H1 (cell line): ENCODE results near the gene SLC13A5. TPM values are rescaled to one million over a fixed set of nuclear protein-coding genes. Genes with fewer than 3 reads are reported as not detected.

Experiments
- CTCF ChIA-PET: fragments of 300-600 bp; sonication (Branson Sonifier 250); formaldehyde crosslinking; loops from one replicate; lab custom pipeline; 2021; ENCODE audit not compliant: partially characterized antibody; lab: Charles Lee
- POLR2A ChIA-PET: fragments of 300-600 bp; sonication (Branson Sonifier 250); formaldehyde crosslinking; loops from one replicate; lab custom pipeline; 2021; ENCODE audit warnings: inconsistent platforms; ENCODE audit not compliant: partially characterized antibody; lab: Charles Lee
- DNase-seq, 2 experiments: peaks; one replicate each; pipeline versions ENCODE4 v3.0.0 to v3.0.0-alpha.2; 2010 to 2022; ENCODE audit warnings: low spot score in 2 of 2, low read depth in 1 of 2, mixed read lengths in 1 of 2
- FAIRE-seq: peaks from 2 replicates; lab custom pipeline; 2011; peaks lifted over from hg19 to GRCh38; lab: Jason Lieb, UNC
- H2AFZ ChIP-seq: 2 replicates; pipeline ENCODE4 v1.8.1; 2012; ENCODE audit warnings: low read length, inconsistent platforms
- H2AK5ac ChIP-seq: 2 replicates; pipeline ENCODE4 v1.6.1; 2013; ENCODE audit warnings: low read depth, low read length
- H2BK120ac ChIP-seq: replicated peaks from 2 replicates; pipeline ENCODE3; 2013; ENCODE audit warnings: low read depth, low read length, inconsistent platforms
- H2BK12ac ChIP-seq: 2 replicates; pipeline ENCODE4 v1.6.1; 2013; ENCODE audit warnings: low read depth, low read length
- H2BK15ac ChIP-seq: 2 replicates; pipeline ENCODE4 v1.6.1; 2013; ENCODE audit warnings: low read length
- H2BK20ac ChIP-seq: 2 replicates; pipeline ENCODE4 v1.6.1; 2013; ENCODE audit warnings: low read length
- H2BK5ac ChIP-seq: 2 replicates; pipeline ENCODE4 v1.6.1; 2013; ENCODE audit warnings: low read depth, low read length
- H3K14ac ChIP-seq: 2 replicates; pipeline ENCODE4 v1.6.1; 2013; ENCODE audit warnings: inconsistent platforms; ENCODE audit not compliant: insufficient read length
- H3K18ac ChIP-seq: 2 replicates; pipeline ENCODE4 v1.6.1; 2013; ENCODE audit warnings: low read length; ENCODE audit errors: extremely low read depth
- H3K23ac ChIP-seq: 2 replicates; pipeline ENCODE4 v1.6.1; 2013; ENCODE audit warnings: inconsistent platforms; ENCODE audit not compliant: insufficient read length
- H3K23me2 ChIP-seq: 2 replicates; pipeline ENCODE4 v1.6.1; 2013; ENCODE audit warnings: low read depth, low read length
- H3K27ac ChIP-seq: 2 replicates; pipeline ENCODE4 v1.6.1; 2011; ENCODE audit warnings: low read depth, low read length, inconsistent platforms
- H3K27me3 ChIP-seq, 4 experiments: replicated peaks in 1 of 4; 1 replicate in 1 of 4; 2 replicates in 3 of 4; pipeline versions ENCODE4 v1.6.1 to v1.8.1; 2011 to 2013; ENCODE audit warnings: low read length in 3 of 4, mild to moderate bottlenecking in 3 of 4, inconsistent platforms in 2 of 4, mixed read lengths in 2 of 4, moderate library complexity in 1 of 4; ENCODE audit not compliant: control insufficient read depth in 3 of 4, insufficient read depth in 3 of 4; ENCODE audit errors: extremely low read depth in 1 of 4
- H3K36me3 ChIP-seq, 4 experiments: 2 replicates each; pipeline versions ENCODE4 v1.6.1 to v1.8.1; 2011 to 2013; ENCODE audit warnings: mild to moderate bottlenecking in 4 of 4, low read length in 3 of 4, moderate library complexity in 2 of 4, control low read depth in 1 of 4, inconsistent platforms in 1 of 4; ENCODE audit not compliant: insufficient read depth in 4 of 4, control insufficient read depth in 2 of 4
- H3K4ac ChIP-seq: replicated peaks from 2 replicates; pipeline ENCODE3; 2013; ENCODE audit warnings: low read length, low read depth, mixed read lengths, inconsistent platforms; ENCODE audit not compliant: insufficient read length
- H3K4me1 ChIP-seq, 4 experiments: replicated peaks in 1 of 4; 1 replicate in 1 of 4; 2 replicates in 3 of 4; pipeline versions ENCODE4 v1.6.1 to v1.8.1; 2011 to 2013; ENCODE audit warnings: low read length in 3 of 4, inconsistent platforms in 2 of 4, mixed read lengths in 1 of 4; ENCODE audit not compliant: insufficient read depth in 4 of 4, control insufficient read depth in 3 of 4
- H3K4me2 ChIP-seq, 2 experiments: 2 replicates each; pipeline versions ENCODE4 v1.6.1 to v1.8.1; 2011 to 2013; ENCODE audit warnings: low read depth in 2 of 2, low read length in 2 of 2, control low read depth in 1 of 2, inconsistent platforms in 1 of 2, mild to moderate bottlenecking in 1 of 2; ENCODE audit not compliant: insufficient read depth in 1 of 2
- H3K4me3 ChIP-seq, 4 experiments: fragments of 200-600, 300-600 bp in 1 of 4; sonication (generic), shearing (Covaris generic), sonication (Bioruptor Twin) in 1 of 4; 2 replicates each; pipeline versions ENCODE4 v1.5.1 to v1.8.1; 2011 to 2016; ENCODE audit warnings: low read length in 4 of 4, low read depth in 3 of 4, control low read depth in 2 of 4, inconsistent platforms in 2 of 4, mild to moderate bottlenecking in 2 of 4, mixed read lengths in 1 of 4, moderate library complexity in 1 of 4; ENCODE audit not compliant: insufficient read depth in 2 of 4; ENCODE audit errors: extremely low read depth in 1 of 4
- H3K56ac ChIP-seq: replicated peaks from 2 replicates; pipeline ENCODE3; 2013; ENCODE audit warnings: low read depth, mild to moderate bottlenecking, mixed read lengths, low read length, inconsistent platforms; ENCODE audit not compliant: insufficient read length
- H3K79me1 ChIP-seq: 2 replicates; pipeline ENCODE4 v1.6.1; 2013; ENCODE audit warnings: low read depth, low read length, control low read depth
- H3K79me2 ChIP-seq, 2 experiments: 2 replicates each; pipeline versions ENCODE4 v1.6.1 to v1.8.1; 2012 to 2013; ENCODE audit warnings: low read length in 2 of 2, mild to moderate bottlenecking in 2 of 2, inconsistent platforms in 1 of 2; ENCODE audit not compliant: insufficient read depth in 2 of 2, control insufficient read depth in 1 of 2
- H3K9ac ChIP-seq, 4 experiments: replicated peaks in 1 of 4; 1 replicate in 1 of 4; 2 replicates in 3 of 4; pipeline versions ENCODE4 v1.6.1 to v1.8.1; 2011 to 2013; ENCODE audit warnings: low read depth in 3 of 4, low read length in 3 of 4, control low read depth in 2 of 4, mild to moderate bottlenecking in 2 of 4, moderate library complexity in 2 of 4, inconsistent platforms in 1 of 4; ENCODE audit errors: extremely low read depth in 1 of 4
- H3K9me3 ChIP-seq, 2 experiments: 2 replicates each; pipeline versions ENCODE4 v1.6.1 to v1.8.1; 2012 to 2013; ENCODE audit warnings: mild to moderate bottlenecking in 2 of 2, moderate library complexity in 2 of 2, control low read depth in 1 of 2, inconsistent platforms in 1 of 2, low read depth in 1 of 2, low read length in 1 of 2, mixed read lengths in 1 of 2; ENCODE audit not compliant: insufficient read depth in 2 of 2
- H4K20me1 ChIP-seq, 2 experiments: replicated peaks in 1 of 2; 2 replicates each; pipeline versions ENCODE3 to v1.8.1; 2011 to 2013; ENCODE audit warnings: inconsistent platforms in 2 of 2, low read length in 2 of 2, mild to moderate bottlenecking in 1 of 2; ENCODE audit not compliant: insufficient read depth in 2 of 2, control insufficient read depth in 1 of 2
- H4K5ac ChIP-seq: 2 replicates; pipeline ENCODE4 v1.6.1; 2013; ENCODE audit warnings: low read length, low read depth, mixed read lengths, inconsistent platforms; ENCODE audit not compliant: insufficient read length
- H4K8ac ChIP-seq: 2 replicates; pipeline ENCODE4 v1.8.0; 2013; ENCODE audit warnings: mild to moderate bottlenecking, moderate library complexity, low read length, inconsistent platforms; ENCODE audit not compliant: insufficient read depth; ENCODE audit errors: extremely low read depth
- H4K91ac ChIP-seq: replicated peaks from 2 replicates; pipeline ENCODE3; 2013; ENCODE audit warnings: low read length, mixed read lengths, inconsistent platforms; ENCODE audit not compliant: insufficient read length
- BACH1 ChIP-seq: IDR thresholded peaks from 2 replicates; pipeline ENCODE4 v1.6.1; 2012; ENCODE audit warnings: low read length, improper control_type of control experiment
- BRCA1 ChIP-seq: IDR thresholded peaks from 2 replicates; pipeline ENCODE4 v1.6.1; 2012; ENCODE audit warnings: low read depth, low read length, improper control_type of control experiment
- CTCF ChIP-seq, 3 experiments: IDR thresholded peaks; 1 replicate in 2 of 3; 2 replicates in 1 of 3; pipeline versions ENCODE4 v1.5.1 to v1.6.1; 2011; ENCODE audit warnings: low read length in 3 of 3, mild to moderate bottlenecking in 3 of 3, inconsistent platforms in 2 of 3, low read depth in 1 of 3, moderate library complexity in 1 of 3; ENCODE audit not compliant: insufficient read depth in 1 of 3; ENCODE audit errors: control extremely low read depth in 1 of 3
- HDAC2 ChIP-seq, 2 experiments: fragments of 300-600 bp in 1 of 2; sonication (generic) in 1 of 2; IDR thresholded peaks; 2 replicates each; pipeline ENCODE4 v1.6.1; 2011 to 2012; ENCODE audit warnings: low read depth in 2 of 2, low read length in 2 of 2, mild to moderate bottlenecking in 2 of 2, moderate library complexity in 2 of 2, borderline replicate concordance in 1 of 2, inconsistent platforms in 1 of 2
- KDM4A ChIP-seq: IDR thresholded peaks from one replicate; pipeline ENCODE4 v1.7.1; 2012; ENCODE audit warnings: low read depth, mild to moderate bottlenecking, moderate library complexity, low read length, inconsistent platforms; ENCODE audit not compliant: severe bottlenecking
- MAFK ChIP-seq: IDR thresholded peaks from 2 replicates; pipeline ENCODE4 v1.6.1; 2012; ENCODE audit warnings: low read depth, mild to moderate bottlenecking, improper control_type of control experiment, low read length
- RAD21 ChIP-seq, 2 experiments: IDR thresholded peaks in 1 of 2; conservative IDR thresholded peaks in 1 of 2; 2 replicates each; pipeline ENCODE4 v1.6.1; 2011; ENCODE audit warnings: low read depth in 2 of 2, low read length in 2 of 2, improper control_type of control experiment in 1 of 2, inconsistent platforms in 1 of 2, mild to moderate bottlenecking in 1 of 2, moderate library complexity in 1 of 2
- SP4 ChIP-seq: IDR thresholded peaks from 2 replicates; pipeline ENCODE4 v1.6.1; 2012; ENCODE audit warnings: low read length, inconsistent platforms
- SRF ChIP-seq: IDR thresholded peaks from 2 replicates; pipeline ENCODE4 v1.6.1; 2011; ENCODE audit warnings: mild to moderate bottlenecking, low read depth, low read length, moderate library complexity
- TEAD4 ChIP-seq: IDR thresholded peaks from 2 replicates; pipeline ENCODE4 v1.6.1; 2012; ENCODE audit warnings: low read depth, low read length, inconsistent platforms, mixed read lengths
- YY1 ChIP-seq: IDR thresholded peaks from 2 replicates; pipeline ENCODE4 v1.6.1; 2011; ENCODE audit warnings: low read depth, mild to moderate bottlenecking, low read length
- polyA plus RNA-seq, 7 experiments: library from polyadenylated mRNA; depleted of rRNA in 3 of 7; stranded (reverse) in 5 of 7; unstranded in 2 of 7; fragments of >200 nt in 5 of 7; fragments of 200-250 nt in 2 of 7; gene quantifications; 1 replicate in 5 of 7; 2 replicates in 1 of 7; 4 replicates in 1 of 7; pipeline versions ENCODE4 v1.2.1 to v1.2.3, GENCODE V29; 2011 to 2013; ENCODE audit warnings: missing spikeins in 2 of 7, mixed read lengths in 2 of 7
- total RNA-seq: library from RNA; stranded (reverse); fragmentation: NEBNext Ultra II Directional; extraction: Animal tissue kit (Norgen Biotek cat#: 25700); gene quantifications from 2 replicates; pipeline ENCODE4 v1.2.1, GENCODE V29; 2021

Gene SLC13A5
- total and polyA plus RNA-seq, 2 of the 8 experiments (the other 6 are each of a cell fraction or from before 2014, with no cell fraction given) = 2.1 to 2.6 TPM

- CTCF ChIA-PET = interaction anchor here (0.7 to 1.1 kb wide), 5 partner anchors 8 to 185 kb away, joined by 3 to 4 read pairs (median 3); partner anchors contain the start of genes KIAA0753 and SLC13A5
- H3K56ac ChIP-seq = no peak overlapping the region
Measured at GRCh38 chr17:6648181-6648580, 65.0 kb downstream of the SLC13A5 start.

More at GRCh38 chr17:6648181-6648580, 65.0 kb downstream of the SLC13A5 start:
- Histone ChIP-seq H3K4me3 (no peak overlapping the region), H3K9me3 (no peaks in the 10 kb centered on the region; a peak in 1 of 4 replicates), H2BK12ac (no peak overlapping the region), H4K5ac (no peak overlapping the region), H4K8ac (no peak overlapping the region), H2BK15ac (no peak overlapping the region), H3K9ac (no peak overlapping the region), H3K79me2 (peaks cover 0 to 30% of the 10 kb centered on the region in 2 experiments; a peak in 2 of 4 replicates), H2BK20ac (no peak overlapping the region), H3K4me2 (no peak overlapping the region), H3K23me2 (peaks cover 7% of the 10 kb centered on the region), H3K4me1 (peaks cover 0 to 10% (median 3%) of the 10 kb centered on the region in 4 experiments; a peak in 5 of 7 replicates), H3K79me1 (no peaks in the 10 kb centered on the region; the same call in 1 of the 2 replicates), H3K27ac (no peak overlapping the region), H3K27me3 (peaks cover 0 to 5% (median 0%) of the 10 kb centered on the region in 4 experiments; a peak in 2 of 7 replicates), H3K36me3 (peaks cover 0 to 30% (median 10%) of the 10 kb centered on the region in 4 experiments; a peak in 7 of 8 replicates), H4K20me1 (peaks cover 2 to 4% of the 10 kb centered on the region in 2 experiments), H3K14ac (no peak overlapping the region), H2AK5ac (no peak overlapping the region), H2AFZ (no peak overlapping the region), H4K91ac (no peak overlapping the region), H2BK5ac (no peak overlapping the region), H2BK120ac (no peak overlapping the region), H3K4ac (no peak overlapping the region), H3K18ac (no peak overlapping the region), H3K23ac (no peak overlapping the region)
- DNase-seq (no peak), FAIRE-seq (no peak)
- TF ChIP-seq BACH1 (no peak), CTCF (IDR thresholded peaks at IDR 0.05; ENCODE audit: control extremely low read depth in 1 of 3, insufficient read depth in 1 of 3, low read depth in 1 of 3, low read length in 3 of 3) (peak in 2 of 3 experiments; percentile 48 to 49; a peak in 3 of 4 replicates), KDM4A (no peak), SP4 (no peak), SRF (no peak), YY1 (no peak), MAFK (no peak), HDAC2 (IDR thresholded peaks at IDR 0.05; ENCODE audit: borderline replicate concordance in 1 of 2, low read depth in 2 of 2, low read length in 2 of 2) (no peak), RAD21 (IDR thresholded peaks at IDR 0.05 in 1 of 2, conservative IDR thresholded peaks at IDR 0.05 in 1 of 2; ENCODE audit: low read depth in 2 of 2, low read length in 2 of 2) (peak; percentile 29 to 49; a peak in 3 of 4 replicates), TEAD4 (no peak), BRCA1 (no peak)
- POLR2A ChIA-PET = interaction anchor here (0.7 kb wide), 1 partner anchor 9 kb away, joined by 3 read pairs; no protein-coding TSS in a partner anchor
